SK-MEL-5 (cell line): ENCODE measurements around the gene RGL2. TPM values are rescaled to one million over a fixed set of nuclear protein-coding genes. Genes with fewer than 3 reads are reported as not detected.
A peak's percentile ranks its signal among the peaks of the same experiment; 100 is the strongest.
"Not testable (repeated sequence)": the region's sequence is repeated elsewhere in the genome, so short reads cannot be mapped to it uniquely, and the experiment has no call there.

ENCODE experiments used
- DNase-seq: peaks from one replicate; pipeline ENCODE4 v3.0.0-alpha.2; 2016; ENCODE audit warnings: low read depth, low spot score
- in situ Hi-C: cut with HindIII; loops from 2 replicates; pipeline ENCODE4 v1.10.0; 2016; ENCODE audit warnings: low sequenced_read_pairs, high pct_unique_total_duplicates, low pct_unique_long_range_greater_than_20kb
- total RNA-seq: library from RNA; depleted of rRNA; stranded (reverse); fragments of >200 nt; shearing (Covaris generic); gene quantifications from 2 replicates; pipeline ENCODE4 v1.2.3, GENCODE V29; 2014

Gene RGL2
- total RNA-seq, 1 experiment from 2014 or later, result 11.9 TPM

- no peak for DNase-seq
- in situ Hi-C loops, result no loop called here
These were observed 19.5 kb downstream of the RGL2 start for GRCh38 chr6:33279257-33279695.

DNA sequence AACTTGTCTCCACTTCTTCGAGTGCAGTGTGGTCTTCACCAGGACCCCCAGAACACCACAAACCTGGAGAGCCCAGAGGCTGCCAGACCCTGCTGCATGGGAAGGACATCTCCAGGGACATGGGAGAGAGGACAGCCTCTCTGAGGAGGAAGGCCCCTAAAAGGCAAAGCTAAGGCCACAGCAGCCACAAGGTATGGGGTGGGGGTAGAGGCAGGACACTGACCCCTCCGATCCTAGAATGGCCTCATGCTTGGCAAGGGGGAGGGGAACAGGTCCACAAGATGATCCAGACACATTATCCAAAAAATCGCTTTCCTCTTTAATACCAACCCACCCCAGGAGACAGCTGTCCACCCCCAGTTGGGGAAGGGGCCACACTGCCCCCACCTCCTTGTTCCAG is 19.9 kb downstream of the RGL2 start:
- in situ Hi-C loops, result no loop called here
- DNase-seq, result no peak

DNA sequence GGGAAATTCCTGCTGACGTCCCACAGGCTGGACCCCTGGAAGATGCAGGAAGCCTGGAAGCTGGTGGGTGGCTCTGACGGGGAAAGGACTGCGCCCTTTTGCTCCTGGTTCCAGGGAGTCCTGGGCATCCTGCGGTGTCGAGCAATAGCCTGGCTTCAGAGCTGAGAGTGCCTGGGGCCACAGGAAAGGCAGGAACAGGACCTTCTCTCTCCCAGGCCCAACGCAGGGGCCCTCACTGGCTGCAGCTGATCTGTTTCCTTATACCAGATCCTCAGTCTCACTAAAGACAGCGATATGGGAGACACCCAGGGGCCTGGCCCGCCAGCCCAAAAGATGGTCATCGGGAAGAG is 20.4 kb downstream of the RGL2 start:
- in situ Hi-C loops, result no loop called here
- no peak for DNase-seq

DNA sequence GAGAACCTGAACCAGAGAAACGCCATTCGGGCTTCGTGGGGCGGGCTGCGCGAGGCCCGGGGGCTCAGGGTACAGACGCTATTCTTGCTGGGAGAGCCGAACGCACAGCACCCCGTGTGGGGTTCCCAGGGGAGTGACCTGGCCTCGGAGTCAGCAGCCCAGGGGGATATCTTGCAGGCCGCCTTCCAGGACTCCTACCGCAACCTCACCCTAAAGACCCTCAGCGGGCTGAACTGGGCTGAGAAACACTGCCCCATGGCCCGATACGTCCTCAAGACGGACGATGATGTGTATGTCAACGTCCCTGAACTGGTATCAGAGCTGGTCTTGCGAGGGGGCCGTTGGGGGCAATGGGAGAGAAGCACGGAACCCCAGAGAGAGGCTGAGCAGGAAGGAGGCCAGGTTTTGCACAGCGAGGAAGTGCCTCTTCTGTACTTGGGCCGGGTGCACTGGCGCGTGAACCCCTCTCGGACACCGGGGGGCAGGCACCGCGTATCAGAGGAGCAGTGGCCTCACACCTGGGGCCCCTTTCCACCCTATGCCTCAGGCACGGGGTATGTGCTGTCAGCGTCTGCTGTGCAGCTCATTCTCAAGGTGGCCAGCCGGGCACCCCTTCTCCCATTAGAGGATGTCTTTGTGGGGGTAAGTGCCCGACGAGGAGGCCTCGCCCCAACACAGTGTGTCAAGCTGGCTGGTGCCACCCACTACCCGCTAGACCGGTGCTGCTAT is 20.9 kb downstream of the RGL2 start:
- no peak for DNase-seq
- in situ Hi-C loops, result no loop called here

DNA sequence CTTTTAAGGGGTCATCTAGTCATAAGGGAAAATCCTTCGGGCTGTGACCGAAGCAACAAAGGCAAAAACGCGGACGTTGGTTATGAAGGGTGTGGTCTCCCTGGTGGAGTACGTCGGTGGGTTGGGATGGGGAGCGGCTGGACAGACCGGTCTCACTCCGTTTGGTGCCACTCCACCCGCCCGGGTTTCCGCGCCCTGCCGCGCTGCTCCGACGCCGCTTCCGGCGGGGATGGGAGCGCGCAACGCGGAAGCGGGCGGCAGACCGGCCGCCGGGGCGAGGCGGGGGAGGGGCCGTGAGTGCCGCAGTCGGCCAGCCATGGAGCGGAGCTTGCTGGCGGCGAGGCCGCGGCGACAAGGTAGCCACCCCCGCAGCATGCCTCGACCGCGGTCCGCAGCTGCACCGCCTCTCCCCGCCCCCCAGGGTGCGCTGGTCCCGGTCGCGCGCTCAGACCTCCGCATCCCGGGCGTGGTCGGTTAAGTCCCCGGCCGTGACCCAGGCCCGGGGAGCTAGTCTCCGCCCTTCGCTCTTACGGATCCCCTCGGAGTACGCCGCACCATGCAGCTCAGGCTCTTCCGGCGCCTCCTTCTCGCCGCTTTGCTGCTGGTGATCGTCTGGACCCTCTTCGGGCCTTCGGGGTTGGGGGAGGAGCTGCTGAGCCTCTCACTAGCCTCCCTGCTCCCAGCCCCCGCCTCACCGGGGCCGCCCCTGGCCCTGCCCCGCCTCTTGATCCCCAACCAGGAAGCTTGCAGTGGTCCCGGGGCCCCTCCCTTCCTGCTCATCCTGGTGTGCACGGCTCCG is 21.7 kb downstream of the RGL2 start, which contains the start of gene B3GALT4:
Gene B3GALT4, plus strand, starts transcription at position 260 of the 799 bp plus-strand sequence. Its CDS starts 297 bp downstream, at position 557.
- in situ Hi-C loops, result no loop called here
- peak; percentile 65 for DNase-seq

- in situ Hi-C loops, result no loop called here
- DNase-seq, result no peak
These were observed 22.2 kb downstream of the RGL2 start for GRCh38 chr6:33276581-33276863.

- in situ Hi-C loops, DNase-seq: not testable (repeated sequence)
These were observed 22.8 kb downstream of the RGL2 start for GRCh38 chr6:33275795-33276580.

- in situ Hi-C loops, result no loop called here
These were observed 24.5 kb downstream of the RGL2 start for GRCh38 chr6:33273924-33274902.

DNA sequence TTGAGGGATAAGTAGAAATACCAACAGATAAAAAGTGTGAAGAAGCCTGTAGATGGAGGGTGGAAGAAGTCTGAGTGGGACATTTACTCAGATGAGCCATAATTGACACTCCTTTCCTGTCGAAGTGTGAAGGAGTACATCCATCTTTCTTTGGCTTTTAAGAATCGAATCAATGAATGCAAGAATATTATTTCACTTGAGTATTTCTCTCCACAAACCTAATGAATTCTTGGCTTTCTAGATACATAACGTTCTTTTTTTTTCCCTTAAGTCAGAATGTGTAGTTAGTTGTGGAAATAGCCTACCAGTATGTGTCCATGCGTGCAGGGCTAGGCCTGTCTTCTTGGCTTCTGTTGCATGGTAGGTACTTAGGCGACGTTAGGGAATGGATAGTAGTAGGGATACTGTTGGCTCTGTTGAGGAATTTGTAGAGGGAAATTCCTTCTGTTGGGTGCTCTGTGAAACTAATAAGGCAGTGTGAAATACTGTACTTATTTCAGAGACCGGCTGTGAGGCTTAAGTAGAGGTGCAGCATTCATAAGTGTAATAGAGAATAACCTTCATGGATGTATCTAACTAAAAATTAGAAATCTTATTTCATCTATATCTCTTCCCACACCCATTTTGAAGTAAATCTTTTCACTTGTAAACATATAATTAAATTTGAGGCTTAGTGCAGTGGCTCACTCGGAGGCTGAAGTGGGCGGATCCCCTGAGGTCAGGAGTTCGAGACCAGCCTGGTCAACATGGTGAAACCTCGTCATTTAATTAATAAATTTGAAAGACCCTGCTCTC is 25.4 kb downstream of the RGL2 start:
- in situ Hi-C loops, result no loop called here
- DNase-seq, result no peak

More at GRCh38 chr6:33273924-33274902, 24.5 kb downstream of the RGL2 start:
- DNase-seq, result no peak

DNA sequence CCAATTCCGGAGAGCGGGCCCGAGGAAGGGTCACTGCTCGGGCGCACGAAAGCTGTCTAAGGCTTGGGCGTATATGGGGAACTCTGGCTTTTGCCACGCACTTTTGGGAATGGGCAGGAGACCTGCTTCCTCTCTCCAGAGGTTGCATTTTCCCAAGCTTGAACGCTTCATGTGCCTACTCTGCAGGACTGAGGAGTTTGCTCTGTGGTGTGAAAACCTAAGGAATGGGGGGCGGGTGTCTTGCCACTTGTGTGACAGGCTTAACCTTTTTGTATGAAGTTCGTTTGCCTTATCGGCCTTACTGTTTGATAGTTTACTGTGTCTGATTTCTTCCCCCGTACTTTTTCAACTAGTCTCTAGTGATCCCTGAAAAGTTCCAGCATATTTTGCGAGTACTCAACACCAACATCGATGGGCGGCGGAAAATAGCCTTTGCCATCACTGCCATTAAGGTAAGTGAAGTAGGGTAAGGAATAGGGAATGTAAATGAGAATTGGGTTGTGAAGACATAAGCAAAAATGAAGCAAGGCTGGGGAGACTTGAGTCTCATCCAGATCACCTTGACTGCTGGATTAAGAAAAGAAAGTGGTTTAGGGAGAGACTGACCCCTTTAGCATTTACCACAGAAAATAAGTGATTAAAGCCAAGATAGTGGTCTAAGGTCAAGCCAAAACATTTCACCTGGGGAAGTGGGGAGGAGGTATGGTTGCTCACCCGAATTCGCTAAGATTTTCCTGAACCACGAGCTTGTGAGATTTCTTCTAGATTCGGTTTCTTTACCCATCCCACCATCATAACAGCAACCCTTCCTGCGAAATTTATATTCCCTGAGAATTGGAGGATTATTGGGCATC is 26.2 kb downstream of the RGL2 start:
- in situ Hi-C loops, result no loop called here
- no peak for DNase-seq

- DNase-seq, result peak; percentile 99
- in situ Hi-C loops, result no loop called here
These were observed 27.1 kb downstream of the RGL2 start, which contains the start of the genes RPS18 and VPS52 for GRCh38 chr6:33271468-33272274. Gene RPS18 (plus strand): TSS chr6:33272075. CDS start chr6:33272120, 45 bp downstream. Gene VPS52 (minus strand): TSS chr6:33271876. CDS start chr6:33271675, 201 bp downstream.

- in situ Hi-C loops, result no loop called here
- peak; percentile 27 for DNase-seq
These were observed 27.6 kb downstream of the RGL2 start for GRCh38 chr6:33271117-33271467.

GRCh38 chr6:33264015-33264414 is 34.7 kb downstream of the RGL2 start:
- in situ Hi-C loops, result no loop called here
- DNase-seq, result no peak

DNA sequence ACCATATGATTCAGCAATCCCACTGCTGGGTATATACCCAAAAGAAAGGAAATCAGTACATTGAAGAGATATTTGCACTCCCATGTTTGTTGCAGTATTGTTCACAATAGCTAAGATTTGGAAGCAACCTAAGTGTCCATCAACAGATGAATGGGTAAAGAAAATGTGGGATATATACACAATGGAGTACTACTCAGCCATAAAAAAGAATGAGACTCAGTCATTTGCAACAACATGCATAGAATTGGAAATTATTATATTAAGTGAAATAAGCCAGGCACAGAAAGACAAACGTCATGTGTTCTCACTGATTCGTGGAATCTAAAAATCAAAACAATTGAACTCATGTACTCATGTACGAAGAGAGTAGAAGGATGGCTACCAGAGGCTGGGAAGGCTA is 36.3 kb downstream of the RGL2 start:
- DNase-seq, in situ Hi-C loops: not testable (repeated sequence)

- in situ Hi-C loops, result no loop called here
- DNase-seq, result no peak
These were observed 39.7 kb downstream of the RGL2 start for GRCh38 chr6:33259032-33259431.
